HG03442 (cell line): ENCODE measurements around the gene GNAS.
"Not testable (repeated sequence)": the region's sequence is repeated elsewhere in the genome, so short reads cannot be mapped to it uniquely, and the experiment has no call there.

ENCODE experiments used
- ATAC-seq: cut with Tn5 transposase; IDR thresholded peaks from one replicate; pipeline ENCODE4 v1.9.1; 2021; ENCODE audit warnings: mild to moderate bottlenecking, moderate library complexity; ENCODE audit not compliant: unreplicated experiment

GNAS gene

DNA sequence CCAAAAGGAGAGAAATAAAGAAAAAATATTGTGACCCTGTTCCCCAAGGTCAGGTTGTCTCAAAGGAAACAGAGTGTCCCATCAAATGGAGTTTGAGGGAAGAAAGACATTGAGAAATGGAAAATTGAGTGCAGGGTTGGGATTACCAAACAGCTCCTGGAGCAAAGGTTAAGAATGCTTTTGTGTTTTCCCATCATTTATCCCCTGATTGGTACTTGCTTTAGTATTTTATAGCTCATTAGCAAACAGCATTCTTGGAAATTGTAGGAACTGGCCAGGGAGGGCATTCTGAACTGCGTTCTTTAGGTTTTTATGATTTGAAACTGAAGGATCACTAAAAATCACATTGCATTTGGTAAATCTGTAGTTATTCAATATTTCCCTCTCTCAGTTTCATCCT is 69.5 kb downstream of the GNAS start:
- no peak for ATAC-seq

DNA sequence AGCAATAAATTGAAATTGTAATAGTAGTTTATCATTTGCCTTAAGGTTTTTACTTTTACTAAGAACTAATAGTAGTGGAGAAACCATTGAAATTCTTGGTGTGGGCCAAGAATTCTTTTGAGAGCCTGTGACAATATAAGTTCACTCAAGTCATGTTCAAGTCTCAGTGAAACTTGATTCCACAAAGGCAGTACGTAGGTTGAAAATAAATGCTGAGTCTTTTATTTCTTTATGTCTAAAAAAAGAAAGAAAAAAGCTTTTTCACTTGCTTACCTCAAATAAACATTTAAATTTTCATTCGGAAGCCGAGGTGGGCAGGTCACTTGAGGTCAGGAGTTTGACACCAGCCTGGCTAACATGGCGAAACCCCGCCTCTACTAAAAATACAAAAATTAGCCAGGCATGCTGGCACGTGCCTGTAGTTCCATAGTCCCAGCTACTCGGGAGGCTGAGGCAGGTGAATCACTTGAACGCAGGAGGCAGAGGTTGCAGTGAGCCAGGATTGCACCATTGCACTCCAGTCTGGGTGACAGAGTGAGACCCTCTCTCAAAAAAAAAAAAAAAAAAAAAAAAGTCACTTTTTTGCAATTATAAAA is 70.7 kb downstream of the GNAS start:
- no peak for ATAC-seq

DNA sequence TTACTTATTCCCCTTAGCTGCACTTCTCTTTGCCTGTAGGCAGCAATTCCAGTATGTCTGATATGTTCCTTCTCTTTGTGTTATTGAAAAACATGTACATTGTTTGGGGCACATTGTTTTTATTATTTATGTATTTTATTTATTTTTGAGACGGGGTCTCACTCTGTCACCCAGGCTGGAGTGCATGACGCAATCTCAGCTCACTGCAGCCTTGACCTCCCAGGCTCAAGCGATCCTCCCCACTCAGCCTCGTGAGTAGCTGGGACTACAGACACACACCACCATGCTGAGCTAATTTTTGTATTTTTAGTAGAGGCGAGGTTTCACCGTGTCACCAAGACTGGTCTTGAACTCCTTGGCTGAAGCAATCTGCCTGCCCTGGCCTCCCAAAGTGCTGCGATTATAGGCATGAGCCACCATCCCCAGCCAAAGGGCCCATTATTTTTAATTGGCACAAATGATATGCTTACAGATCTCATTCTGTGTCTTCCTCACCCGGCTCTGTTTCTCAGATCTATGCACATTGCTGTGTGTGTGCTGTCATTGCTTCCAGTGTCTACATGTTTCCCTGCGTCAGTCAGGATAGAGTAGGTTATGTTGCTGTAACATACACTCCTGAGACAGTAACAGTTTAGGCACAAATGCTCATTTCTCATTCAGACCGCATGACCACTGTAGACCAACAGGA is 74.4 kb downstream of the GNAS start:
- no peak for ATAC-seq

DNA sequence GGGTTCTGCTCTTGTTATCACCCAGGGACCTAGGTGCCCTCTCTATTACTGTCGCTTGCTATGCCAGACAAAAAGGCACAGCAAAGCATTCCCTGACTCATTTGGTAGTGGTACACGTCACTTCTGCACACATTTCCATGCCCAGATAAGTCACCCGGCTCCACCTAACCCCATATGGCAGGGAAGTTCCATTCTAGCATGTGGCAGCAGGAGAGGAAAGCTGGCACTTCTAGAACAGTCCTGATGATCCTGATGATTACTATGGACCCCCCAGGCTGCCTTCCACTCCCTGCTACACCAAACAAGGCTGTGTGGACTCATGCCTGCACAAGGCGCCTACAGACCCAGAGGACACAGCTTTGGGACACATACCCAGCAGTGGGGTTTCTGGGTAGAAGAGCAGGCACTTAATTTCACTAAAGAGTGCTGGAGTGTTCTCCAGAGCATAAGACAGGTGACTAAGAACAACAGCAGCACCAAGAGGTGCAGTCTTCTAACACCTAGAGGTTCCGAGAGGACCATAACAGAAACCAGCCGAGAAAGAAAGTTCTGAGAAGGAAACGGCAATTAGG is 75.1 kb downstream of the GNAS start:
- no peak for ATAC-seq

DNA sequence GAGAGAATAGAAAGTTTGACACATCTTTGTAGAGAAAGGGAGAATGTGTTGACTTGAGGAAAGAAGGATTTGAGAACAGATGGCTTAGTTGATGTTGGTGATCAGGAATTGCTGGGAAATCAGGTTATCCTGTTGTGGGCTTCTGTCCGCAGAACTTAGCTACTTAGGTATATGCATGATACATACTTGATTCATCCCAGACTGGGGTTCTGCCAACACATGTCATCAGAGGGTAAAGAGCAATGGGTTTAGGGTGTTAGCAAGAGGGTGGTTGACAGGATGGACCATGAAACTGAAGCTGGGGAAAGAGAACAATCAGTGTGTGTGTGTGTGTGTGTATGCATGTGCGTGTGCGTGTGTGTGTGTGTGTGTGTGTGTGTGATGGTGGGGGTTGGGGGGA is 78.0 kb downstream of the GNAS start:
- no peak for ATAC-seq

DNA sequence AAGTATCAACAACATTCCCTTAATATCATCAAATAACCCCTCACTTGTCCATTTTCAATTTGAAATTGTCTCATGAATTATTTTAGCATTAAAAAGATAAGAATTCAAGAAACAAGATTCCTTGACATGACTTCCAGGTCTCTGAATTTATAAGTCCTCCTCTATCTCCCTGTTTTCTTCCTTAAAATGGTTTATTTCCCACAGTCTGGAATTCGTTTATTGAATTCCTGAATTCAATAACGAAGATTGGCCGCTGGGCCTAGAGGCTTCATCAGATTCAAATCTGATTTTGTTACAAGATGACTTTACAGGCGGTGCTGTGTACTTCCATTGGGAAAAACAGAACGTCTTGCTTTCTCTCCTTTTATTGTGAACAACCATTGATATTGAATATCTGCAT is 79.7 kb downstream of the GNAS start:
- ATAC-seq: no peak

DNA sequence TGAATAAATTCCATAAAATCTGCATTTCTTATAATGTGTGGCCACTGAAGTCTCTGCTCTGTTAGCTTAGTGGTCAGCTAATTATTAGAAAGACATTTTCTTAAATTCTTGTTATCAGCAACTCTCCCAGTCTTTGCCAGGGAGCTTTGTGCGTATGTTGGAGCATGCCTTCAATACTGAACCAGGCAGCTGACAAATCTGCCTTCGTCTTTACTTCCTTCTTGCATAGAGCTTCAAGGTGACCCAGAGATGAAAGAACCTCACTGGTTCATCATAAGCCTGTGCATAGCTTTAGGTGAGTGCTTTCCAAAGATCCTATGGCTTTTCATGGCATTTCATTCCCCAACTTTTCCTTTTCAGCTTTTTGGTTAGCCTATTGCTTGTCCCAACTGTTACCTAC is 85.6 kb downstream of the GNAS start:
- no peak for ATAC-seq

DNA sequence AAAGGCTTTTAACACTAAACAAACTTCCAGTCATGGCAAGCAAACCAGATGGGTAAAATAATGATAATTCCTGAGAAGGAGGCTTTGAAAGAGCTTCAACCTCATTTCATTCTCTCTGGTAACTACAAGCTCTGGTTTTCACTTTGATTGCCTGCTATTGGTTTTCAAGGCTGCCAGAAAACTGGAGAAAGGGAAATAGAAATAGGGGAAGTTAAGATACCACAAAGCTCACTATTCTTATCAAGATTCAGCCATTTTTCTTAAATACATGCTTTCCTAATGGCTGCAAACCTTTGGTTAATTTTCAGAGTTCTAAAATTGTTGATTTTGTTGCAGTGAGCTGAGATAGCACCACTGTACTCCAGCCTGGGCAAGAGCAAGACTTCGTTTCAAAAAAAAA is 86.0 kb downstream of the GNAS start:
- ATAC-seq: no peak

DNA sequence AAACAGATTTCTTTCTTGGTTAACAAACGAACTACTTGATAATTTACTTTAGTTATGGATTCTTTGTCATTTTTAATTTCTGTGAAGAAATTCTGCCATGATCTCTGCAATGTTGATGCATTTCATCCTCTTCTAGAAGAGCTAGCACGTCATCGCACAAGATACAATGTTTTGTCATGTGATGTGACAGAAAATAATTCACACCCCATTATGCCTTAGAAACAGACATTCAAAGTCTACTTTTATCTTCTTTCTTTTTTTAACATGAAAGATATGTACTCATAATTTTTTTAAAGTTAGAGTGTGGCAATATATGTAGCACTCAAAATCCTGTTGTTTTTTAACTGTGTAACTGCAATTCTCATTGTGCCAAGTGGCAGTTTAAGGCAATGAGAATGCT is 89.0 kb downstream of the GNAS start:
- ATAC-seq: no peak

DNA sequence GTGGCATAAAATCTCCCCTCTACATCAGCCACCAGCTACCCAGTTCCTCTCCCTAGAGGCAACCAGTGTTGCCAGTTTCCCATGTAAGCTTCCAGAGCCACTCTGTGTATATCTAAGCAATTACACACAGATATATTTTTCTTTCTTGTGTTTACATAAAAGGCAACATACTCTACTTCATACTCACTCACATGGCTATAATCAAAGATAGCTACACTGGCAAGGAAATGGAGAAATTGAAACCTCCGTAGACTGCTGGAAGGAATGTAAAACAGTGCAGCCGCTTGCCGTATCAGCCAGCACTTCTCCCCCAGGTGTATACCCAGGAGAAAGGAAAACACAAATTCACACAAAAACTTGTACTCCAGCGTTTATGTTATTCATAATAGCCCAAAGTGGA is 90.0 kb downstream of the GNAS start:
- no peak for ATAC-seq

DNA sequence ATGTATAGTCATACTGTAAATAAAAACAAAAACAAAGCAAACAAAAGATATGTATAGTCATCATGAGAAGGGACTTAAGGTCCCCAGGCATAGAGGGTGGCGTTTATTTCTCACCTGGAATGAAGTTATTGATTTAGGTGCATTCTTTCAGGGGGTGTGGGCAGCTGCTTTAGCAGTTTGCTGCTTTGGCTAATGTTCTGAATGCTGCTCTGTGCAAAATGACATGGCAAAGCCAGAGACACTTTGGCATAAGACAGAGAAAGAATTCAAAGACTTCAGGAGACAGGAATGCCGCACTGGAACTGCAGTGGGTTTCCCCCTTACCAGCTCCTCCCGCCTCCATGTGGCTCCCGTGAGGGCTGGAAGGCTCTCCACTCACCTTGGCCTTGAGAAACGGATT is 92.1 kb downstream of the GNAS start:
- ATAC-seq: no peak

DNA sequence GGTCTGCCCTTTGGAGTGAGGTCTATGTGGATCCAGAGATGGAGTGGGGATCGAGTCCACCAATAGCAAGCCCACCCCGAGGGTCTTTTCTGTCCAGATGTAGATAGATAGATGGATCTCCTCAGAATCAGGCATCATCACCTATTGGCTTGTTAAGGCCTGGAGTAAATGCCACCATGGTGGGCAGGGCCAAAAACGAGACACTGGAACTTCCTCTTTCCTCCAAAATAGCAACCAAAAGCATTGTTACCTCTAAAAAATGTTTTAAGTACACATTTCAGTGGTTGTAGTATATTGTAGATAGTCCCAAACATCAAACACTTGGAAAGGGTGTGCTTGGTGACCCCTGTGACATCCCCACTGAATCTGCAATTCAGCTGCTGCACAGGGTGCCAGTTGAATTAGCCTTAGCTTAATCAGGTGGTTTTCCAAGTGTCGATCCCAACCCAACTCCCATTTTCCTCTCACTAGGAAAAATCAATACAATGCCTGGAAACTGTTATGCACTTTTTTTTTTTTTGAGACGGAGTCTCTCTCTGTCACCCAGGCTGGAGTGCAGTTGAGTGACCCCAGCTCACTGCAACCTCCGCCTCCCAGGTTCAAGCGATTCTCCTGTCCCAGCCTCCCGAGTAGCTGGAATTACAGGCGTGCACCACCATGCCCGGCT is 93.6 kb downstream of the GNAS start:
- no peak for ATAC-seq

DNA sequence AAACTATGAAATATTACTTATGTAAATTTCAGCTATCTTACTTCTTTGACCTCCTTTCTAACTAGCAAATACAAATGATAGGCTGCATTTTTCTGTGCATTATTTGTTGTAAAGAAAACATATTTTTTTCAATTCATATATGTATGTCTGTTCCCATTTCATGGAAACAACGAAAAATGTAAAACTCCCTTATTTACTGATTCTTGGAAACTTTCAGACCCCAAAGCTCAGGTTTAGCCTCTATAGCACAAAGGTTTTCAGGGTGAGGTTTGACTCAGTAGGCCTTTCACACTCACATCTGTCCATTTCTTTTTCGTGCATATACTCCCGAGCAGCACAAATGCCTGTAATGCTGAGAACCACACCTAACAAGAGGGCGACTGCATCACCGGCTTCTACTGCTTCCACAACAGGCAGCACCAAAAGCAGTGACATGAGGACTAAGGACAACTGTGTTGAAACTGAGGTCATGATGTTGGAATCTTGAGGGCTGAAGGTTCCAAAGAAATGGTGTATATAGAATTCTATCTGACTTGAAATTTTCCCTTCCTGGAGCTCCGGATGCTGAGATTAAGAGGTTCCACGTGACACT is 95.4 kb downstream of the GNAS start:
- ATAC-seq: not testable (repeated sequence)

DNA sequence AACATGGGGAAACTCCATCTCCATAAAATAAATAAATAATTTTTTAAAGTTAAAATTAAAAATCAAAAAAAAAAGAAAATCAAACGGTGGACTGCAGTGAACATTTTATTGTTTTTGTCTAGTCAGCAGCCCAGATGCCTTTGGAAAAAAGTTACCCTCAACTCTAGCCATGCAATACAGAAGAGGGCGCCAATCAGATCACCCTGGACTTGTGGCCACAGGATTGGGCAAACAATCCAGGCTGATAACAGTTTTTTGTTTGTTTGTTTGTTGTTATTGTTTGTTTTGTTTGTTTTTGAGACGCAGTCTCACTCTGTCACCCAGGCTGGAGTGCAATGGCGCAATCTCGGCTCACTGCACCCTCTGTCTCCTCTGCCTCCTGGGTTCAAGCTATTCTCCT is 98.1 kb downstream of the GNAS start:
- ATAC-seq: no peak

DNA sequence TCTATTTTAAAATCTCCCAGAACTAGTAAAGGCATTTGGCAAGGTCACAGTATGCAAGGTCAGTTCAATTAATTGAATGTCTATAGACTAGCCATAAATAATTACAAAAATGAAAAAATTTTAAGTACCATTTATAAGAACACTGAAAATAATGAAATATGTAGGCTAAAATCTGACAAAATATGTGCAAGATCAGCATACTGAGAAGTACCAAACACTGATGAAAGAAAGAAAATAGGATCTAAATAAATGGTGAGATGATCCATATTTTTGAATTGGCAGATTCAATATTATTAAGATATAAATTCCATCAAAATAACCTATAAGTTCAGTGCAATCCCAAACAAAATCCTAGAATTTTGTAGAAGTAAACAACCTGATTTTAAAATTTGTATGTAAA is 100.5 kb downstream of the GNAS start:
- no peak for ATAC-seq

DNA sequence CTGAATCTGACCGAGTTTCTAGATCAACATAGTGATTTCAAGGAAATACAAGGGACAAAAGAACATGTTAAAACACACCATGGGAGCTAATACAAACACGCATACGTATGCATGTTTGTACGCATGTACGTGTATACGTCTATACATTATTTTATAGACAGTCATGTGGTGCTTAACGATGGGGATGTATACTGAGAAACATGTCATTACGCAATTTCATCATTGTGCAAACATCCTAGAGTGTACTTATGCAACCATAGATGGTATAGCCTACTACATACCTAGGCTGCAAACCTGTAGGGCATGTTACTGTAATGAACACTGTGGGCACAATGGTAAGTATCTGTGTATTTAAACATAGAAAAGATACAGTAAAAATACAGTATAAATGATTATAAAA is 103.6 kb downstream of the GNAS start:
- ATAC-seq: no peak

DNA sequence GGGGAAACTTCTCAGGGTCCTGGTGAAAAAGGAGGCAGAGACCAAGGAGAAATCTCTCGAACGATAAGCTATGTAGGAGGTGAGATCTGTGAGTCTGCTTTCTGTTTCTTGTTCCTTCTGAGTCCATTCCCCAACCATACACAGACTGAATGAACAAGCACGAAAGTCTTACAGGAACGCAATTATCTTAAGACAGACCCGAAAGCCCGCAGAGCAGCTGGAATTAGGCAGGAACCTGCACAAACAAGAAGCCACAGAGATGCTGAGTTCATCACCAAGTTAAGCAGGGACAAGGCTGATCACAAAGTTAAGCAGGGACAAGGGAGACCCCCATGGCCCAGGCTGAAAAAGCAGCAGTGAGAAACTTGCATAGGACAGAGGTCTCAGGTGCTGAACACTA is 107.1 kb downstream of the GNAS start:
- no peak for ATAC-seq
